ENCODE measurements around the gene ATP12A.

DNA sequence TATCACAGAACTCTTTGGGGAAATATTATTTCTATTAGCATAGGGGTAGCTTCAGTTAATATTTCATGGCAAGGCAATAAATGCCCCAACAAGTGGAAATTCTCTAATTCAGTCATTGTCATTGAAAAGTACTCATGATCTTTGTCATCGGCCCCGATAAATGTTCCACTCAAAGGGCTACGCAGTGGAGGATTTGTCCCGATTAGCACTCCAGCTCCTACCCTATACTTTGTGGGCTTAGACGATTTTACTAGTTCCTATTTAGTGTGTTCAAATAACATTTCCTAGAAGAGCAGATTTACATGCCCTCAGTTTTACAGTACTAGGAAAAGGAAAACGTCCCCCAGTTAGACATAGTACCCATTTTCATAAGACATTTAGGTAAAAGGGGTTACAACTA is 38.0 kb upstream of the ATP12A start:
- no peak for TF ChIP-seq POLR2A (IDR thresholded peaks at IDR 0.05)
- TF ChIP-seq, protein P1, sequence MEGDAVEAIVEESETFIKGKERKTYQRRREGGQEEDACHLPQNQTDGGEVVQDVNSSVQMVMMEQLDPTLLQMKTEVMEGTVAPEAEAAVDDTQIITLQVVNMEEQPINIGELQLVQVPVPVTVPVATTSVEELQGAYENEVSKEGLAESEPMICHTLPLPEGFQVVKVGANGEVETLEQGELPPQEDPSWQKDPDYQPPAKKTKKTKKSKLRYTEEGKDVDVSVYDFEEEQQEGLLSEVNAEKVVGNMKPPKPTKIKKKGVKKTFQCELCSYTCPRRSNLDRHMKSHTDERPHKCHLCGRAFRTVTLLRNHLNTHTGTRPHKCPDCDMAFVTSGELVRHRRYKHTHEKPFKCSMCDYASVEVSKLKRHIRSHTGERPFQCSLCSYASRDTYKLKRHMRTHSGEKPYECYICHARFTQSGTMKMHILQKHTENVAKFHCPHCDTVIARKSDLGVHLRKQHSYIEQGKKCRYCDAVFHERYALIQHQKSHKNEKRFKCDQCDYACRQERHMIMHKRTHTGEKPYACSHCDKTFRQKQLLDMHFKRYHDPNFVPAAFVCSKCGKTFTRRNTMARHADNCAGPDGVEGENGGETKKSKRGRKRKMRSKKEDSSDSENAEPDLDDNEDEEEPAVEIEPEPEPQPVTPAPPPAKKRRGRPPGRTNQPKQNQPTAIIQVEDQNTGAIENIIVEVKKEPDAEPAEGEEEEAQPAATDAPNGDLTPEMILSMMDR (IDR thresholded peaks at IDR 0.05) = no peak

Data from lower leg skin (tissue), 3 donors.